Hepatocyte (in vitro differentiated cells): ENCODE data around the gene CKAP2L. TPM values are rescaled to one million over a fixed set of nuclear protein-coding genes. Genes with fewer than 3 reads are reported as not detected.
"Not testable (repeated sequence)": the region's sequence is repeated elsewhere in the genome, so short reads cannot be mapped to it uniquely, and the experiment has no call there.

ENCODE experiments used
- DNase-seq: peaks from one replicate; pipeline ENCODE4 v3.0.0-alpha.2; 2016; ENCODE audit warnings: low spot score
- H2AFZ ChIP-seq: fragments of 200-600 bp; sonication (generic); 2 replicates; pipeline ENCODE4 v1.6.0; 2016; ENCODE audit warnings: antibody characterized with exemption, mild to moderate bottlenecking
- H3K27ac ChIP-seq: fragments of 200-600 bp; sonication (generic); 2 replicates; pipeline ENCODE4 v1.5.1; 2016; ENCODE audit warnings: mild to moderate bottlenecking
- H3K27me3 ChIP-seq: fragments of 200-600 bp; sonication (generic); 2 replicates; pipeline ENCODE4 v1.6.1; 2016
- H3K36me3 ChIP-seq: fragments of 200-600 bp; sonication (generic); replicated peaks from 2 replicates; pipeline ENCODE4 v1.5.1; 2016; ENCODE audit warnings: low read depth; ENCODE audit not compliant: insufficient read depth
- H3K4me1 ChIP-seq: fragments of 200-600 bp; sonication (generic); 2 replicates; pipeline ENCODE4 v1.5.1; 2016; ENCODE audit warnings: mild to moderate bottlenecking, moderate library complexity; ENCODE audit not compliant: insufficient read depth
- H3K4me2 ChIP-seq: fragments of 200-600 bp; sonication (generic); 2 replicates; pipeline ENCODE4 v1.6.0; 2016
- H3K4me3 ChIP-seq: fragments of 200-600 bp; sonication (generic); 2 replicates; pipeline ENCODE4 v1.5.1; 2016; ENCODE audit warnings: mild to moderate bottlenecking
- H3K79me2 ChIP-seq: fragments of 200-600 bp; sonication (generic); 2 replicates; pipeline ENCODE4 v1.6.0; 2017; ENCODE audit warnings: mild to moderate bottlenecking
- H3K9me2 ChIP-seq: fragments of 200-600 bp; sonication (generic); replicated peaks from 2 replicates; pipeline ENCODE4 v1.6.0; 2017; ENCODE audit warnings: mild to moderate bottlenecking; ENCODE audit not compliant: insufficient read depth
- H3K9me3 ChIP-seq: fragments of 200-600 bp; sonication (generic); 2 replicates; pipeline ENCODE4 v1.5.1; 2016; ENCODE audit warnings: low read depth, mild to moderate bottlenecking
- H4K20me1 ChIP-seq: fragments of 200-600 bp; sonication (generic); 2 replicates; pipeline ENCODE4 v1.6.0; 2016; ENCODE audit warnings: mild to moderate bottlenecking; ENCODE audit not compliant: insufficient read depth, poor library complexity, severe bottlenecking
- EZH2 ChIP-seq: fragments of 200-600 bp; sonication (generic); IDR thresholded peaks from 2 replicates; pipeline ENCODE4 v1.6.1; 2016; ENCODE audit warnings: antibody characterized with exemption, mild to moderate bottlenecking, borderline replicate concordance
- EZH2phosphoT487 ChIP-seq: fragments of 200-600 bp; sonication (generic); IDR thresholded peaks from one replicate; pipeline ENCODE4 v1.6.1; 2018; ENCODE audit warnings: antibody characterized with exemption, mild to moderate bottlenecking, low read depth, moderate library complexity; ENCODE audit not compliant: unreplicated experiment, severe bottlenecking
- whole genome bisulfite sequencing: methylation state at CpG from one replicate; pipeline ENCODE4 v1.1.6; 2016; ENCODE audit warnings: low lambda C conversion rate; ENCODE audit errors: missing lambda C conversion rate; 5-methylcytosine and 5-hydroxymethylcytosine counted together
- polyA plus RNA-seq: library from polyadenylated mRNA; unstranded; fragments of >200 nt; fragmentation: Nextera tagmentation; extraction: Ambion mirVana; gene quantifications from 2 replicates; pipeline ENCODE4 v1.2.1, GENCODE V29; 2016
- total RNA-seq: library from RNA; depleted of rRNA; stranded (reverse); fragments of >200 nt; gene quantifications from 2 replicates; pipeline ENCODE4 v1.2.3, GENCODE V29; 2014
- TF ChIP-seq, protein P1 (sequence below): fragments of 200-600 bp; sonication (generic); IDR thresholded peaks from 2 replicates; pipeline ENCODE4 v1.5.1; 2016; ENCODE audit warnings: antibody characterized with exemption, mild to moderate bottlenecking; ENCODE audit not compliant: poor library complexity

The CKAP2L gene
- total and polyA plus RNA-seq, 2 experiments from 2014 or later: 7.2 to 8.1 TPM

DNA sequence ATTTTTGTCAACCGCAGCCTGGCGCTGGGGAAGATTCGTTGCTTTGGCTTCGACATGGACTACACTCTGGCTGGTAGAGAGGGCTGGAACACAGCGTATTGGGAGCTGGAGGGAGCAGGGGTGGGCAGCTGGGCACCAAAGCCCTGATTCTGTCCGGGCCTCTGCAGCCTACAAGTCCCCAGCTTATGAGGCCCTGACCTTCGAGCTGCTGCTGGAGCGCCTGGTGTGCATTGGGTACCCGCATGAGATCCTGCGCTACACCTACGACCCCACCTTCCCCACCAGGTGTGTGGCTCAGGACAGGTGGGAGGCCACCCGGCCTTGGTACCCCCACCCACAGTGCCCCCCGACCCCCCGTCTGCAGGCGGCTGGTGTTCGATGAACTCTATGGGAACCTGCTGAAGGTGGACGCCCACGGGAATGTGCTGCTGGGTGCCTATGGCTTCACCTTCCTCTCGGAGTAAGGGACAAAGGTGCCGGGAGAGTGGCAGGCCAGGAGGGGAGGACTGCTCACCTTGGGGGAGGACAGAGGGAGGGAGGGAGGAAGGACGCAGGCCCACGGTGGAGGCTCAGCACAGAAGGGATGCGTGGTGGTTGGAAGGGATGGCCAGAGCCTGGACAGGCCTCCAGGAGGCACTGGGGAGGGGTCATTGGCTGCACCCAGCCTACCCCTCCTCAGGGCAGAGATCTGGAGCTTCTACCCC is 42.4 kb downstream of the CKAP2L start:
- no peak for TF ChIP-seq EZH2phosphoT487
- TF ChIP-seq, protein P1, sequence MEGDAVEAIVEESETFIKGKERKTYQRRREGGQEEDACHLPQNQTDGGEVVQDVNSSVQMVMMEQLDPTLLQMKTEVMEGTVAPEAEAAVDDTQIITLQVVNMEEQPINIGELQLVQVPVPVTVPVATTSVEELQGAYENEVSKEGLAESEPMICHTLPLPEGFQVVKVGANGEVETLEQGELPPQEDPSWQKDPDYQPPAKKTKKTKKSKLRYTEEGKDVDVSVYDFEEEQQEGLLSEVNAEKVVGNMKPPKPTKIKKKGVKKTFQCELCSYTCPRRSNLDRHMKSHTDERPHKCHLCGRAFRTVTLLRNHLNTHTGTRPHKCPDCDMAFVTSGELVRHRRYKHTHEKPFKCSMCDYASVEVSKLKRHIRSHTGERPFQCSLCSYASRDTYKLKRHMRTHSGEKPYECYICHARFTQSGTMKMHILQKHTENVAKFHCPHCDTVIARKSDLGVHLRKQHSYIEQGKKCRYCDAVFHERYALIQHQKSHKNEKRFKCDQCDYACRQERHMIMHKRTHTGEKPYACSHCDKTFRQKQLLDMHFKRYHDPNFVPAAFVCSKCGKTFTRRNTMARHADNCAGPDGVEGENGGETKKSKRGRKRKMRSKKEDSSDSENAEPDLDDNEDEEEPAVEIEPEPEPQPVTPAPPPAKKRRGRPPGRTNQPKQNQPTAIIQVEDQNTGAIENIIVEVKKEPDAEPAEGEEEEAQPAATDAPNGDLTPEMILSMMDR: no peak
- TF ChIP-seq EZH2: no peak
- DNase-seq: no peak
- no peaks in the 10 kb centered on the region for H4K20me1 ChIP-seq
- no peak overlapping the region for H2AFZ ChIP-seq
- no peaks in the 10 kb centered on the region for H3K4me1 ChIP-seq
- no peaks in the 10 kb centered on the region for H3K9me2 ChIP-seq
- H3K4me3 ChIP-seq: no peak overlapping the region
- no peak overlapping the region for H3K4me2 ChIP-seq
- no peak overlapping the region for H3K27ac ChIP-seq
- no peaks in the 10 kb centered on the region for H3K36me3 ChIP-seq
- no peaks in the 10 kb centered on the region for H3K9me3 ChIP-seq
- H3K79me2 ChIP-seq: no peaks in the 10 kb centered on the region
- H3K27me3 ChIP-seq: no peaks in the 10 kb centered on the region
- WGBS: 92% methylated on average over 20 of the region's 23 CpGs

DNA sequence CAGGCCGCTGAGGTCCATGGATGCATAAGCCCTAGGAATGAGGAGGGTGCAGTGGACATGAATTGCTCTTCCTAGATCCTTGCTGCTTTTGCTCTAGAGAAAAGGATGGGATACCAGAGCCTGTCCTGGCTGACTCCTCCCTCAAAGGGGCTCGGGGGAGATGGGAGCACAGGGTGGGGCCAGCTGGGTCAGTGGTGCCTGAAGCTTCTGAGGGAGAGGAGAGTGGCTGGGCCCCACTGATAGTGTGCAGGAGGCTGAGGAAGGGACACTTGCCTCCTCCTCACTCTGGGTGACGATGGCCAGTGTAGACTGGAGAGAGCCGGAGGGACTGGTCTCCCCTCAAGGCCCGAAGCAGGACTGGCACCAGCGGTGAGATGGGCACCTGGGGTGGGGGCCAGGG is 43.6 kb downstream of the CKAP2L start, which contains the start of gene NT5DC4:
TSS of gene NT5DC4 (plus strand) at position 236 of the 400 bp plus-strand sequence. CDS start at position 296, 60 bp downstream.
- H4K20me1 ChIP-seq: no peaks in the 10 kb centered on the region
- TF ChIP-seq EZH2phosphoT487 (no peak), EZH2 (no peak)
- TF ChIP-seq, protein P1: no peak
- no peak within 1 kb of the TSS for H3K27ac ChIP-seq
- no peaks in the 10 kb centered on the region for H3K27me3 ChIP-seq
- no peaks in the 10 kb centered on the region for H3K9me3 ChIP-seq
- no peaks in the 10 kb centered on the region for H3K9me2 ChIP-seq
- no peak within 1 kb of the TSS for H3K4me3 ChIP-seq
- H3K4me2 ChIP-seq: no peak within 1 kb of the TSS
- no peak within 1 kb of the TSS for H2AFZ ChIP-seq
- no peaks in the 10 kb centered on the region for H3K79me2 ChIP-seq
- 82% methylated on average over 6 of the region's 6 CpGs for WGBS
- no peaks in the 10 kb centered on the region for H3K36me3 ChIP-seq
- H3K4me1 ChIP-seq: no peaks in the 10 kb centered on the region
- DNase-seq: no peak

DNA sequence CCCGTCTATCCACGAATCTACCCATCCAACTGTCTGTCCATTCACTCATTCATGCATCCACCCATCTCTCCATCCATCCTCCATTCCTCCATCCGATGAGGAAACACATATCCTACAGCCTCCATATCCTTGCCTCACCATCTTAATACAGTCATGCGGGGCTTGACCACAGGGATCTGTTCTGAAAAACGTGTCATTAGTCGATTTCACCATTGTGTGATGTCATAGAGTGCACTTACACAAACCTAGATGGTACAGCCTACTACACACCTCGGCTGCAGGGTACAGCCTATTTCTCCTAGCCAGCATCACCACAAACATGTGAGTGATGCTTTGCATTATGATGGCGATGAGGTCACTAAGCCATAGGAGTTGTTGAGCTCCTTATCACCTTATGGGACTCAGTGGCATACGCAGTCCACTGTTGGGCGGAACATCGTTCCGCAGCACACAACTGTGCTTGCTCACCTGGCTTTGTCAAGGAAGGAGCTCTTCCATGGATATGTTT is 45.5 kb downstream of the CKAP2L start:
- no peaks in the 10 kb centered on the region for H3K9me3 ChIP-seq
- no peak overlapping the region for H2AFZ ChIP-seq
- H3K9me2 ChIP-seq: no peaks in the 10 kb centered on the region
- H4K20me1 ChIP-seq: no peaks in the 10 kb centered on the region
- H3K36me3 ChIP-seq: no peaks in the 10 kb centered on the region
- TF ChIP-seq, protein P1: no peak
- TF ChIP-seq EZH2phosphoT487 (no peak), EZH2 (no peak)
- H3K4me2 ChIP-seq: no peak overlapping the region
- no peaks in the 10 kb centered on the region for H3K79me2 ChIP-seq
- DNase-seq: no peak
- WGBS: 80% methylated on average over 12 of the region's 12 CpGs
- no peak overlapping the region for H3K4me3 ChIP-seq
- H3K4me1 ChIP-seq: no peaks in the 10 kb centered on the region
- H3K27ac ChIP-seq: no peak overlapping the region
- H3K27me3 ChIP-seq: no peaks in the 10 kb centered on the region

DNA sequence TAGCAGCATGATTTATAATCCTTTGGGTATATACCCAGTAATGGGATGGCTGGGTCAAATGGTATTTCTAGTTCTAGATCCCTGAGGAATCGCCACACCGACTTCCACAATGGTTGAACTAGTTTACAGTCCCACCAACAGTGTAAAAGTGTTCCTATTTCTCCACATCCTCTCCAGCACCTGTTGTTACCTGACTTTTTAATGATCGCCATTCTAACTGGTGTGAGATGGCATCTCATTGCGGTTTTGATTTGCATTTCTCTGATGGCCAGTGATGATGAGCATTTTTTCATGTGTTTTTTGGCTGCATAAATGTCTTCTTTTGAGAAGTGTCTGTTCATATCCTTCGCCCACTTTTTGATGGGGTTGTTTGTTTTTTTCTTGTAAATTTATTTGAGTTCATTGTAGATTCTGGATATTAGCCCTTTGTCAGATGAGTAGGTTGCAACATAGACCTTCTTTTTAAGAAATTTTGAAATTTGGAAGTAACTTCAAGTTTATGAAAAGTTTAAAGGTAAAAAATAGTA is 47.5 kb downstream of the CKAP2L start:
- not testable (repeated sequence) for H3K9me3 ChIP-seq

DNA sequence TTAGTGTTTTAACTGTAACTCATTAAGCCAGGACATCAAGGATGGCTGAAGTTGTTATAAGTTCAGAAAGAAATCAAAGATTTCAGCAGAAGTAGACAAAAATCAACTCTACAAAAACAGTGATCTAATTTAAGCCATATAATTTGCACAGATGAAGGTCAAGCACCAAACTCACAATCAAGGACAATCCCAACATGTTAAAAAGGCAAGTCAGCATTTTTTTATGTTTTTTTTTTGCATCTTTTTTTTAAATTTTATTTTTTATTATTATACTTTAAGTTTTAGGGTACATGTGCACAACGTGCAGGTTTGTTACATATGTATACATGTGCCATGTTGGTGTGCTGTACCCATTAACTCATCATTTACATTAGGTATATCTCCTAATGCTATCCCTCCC is 48.3 kb downstream of the CKAP2L start:
- not testable (repeated sequence) for H3K4me2 ChIP-seq, H3K36me3 ChIP-seq, H3K4me3 ChIP-seq, H3K4me1 ChIP-seq, H4K20me1 ChIP-seq, H3K27ac ChIP-seq, H3K9me2 ChIP-seq, H2AFZ ChIP-seq, H3K9me3 ChIP-seq, DNase-seq, H3K27me3 ChIP-seq, H3K79me2 ChIP-seq
- 33% methylated on average over 1 of the region's 1 CpG for WGBS

More for the DNA sequence above, 47.5 kb downstream of the CKAP2L start:
- H3K27ac ChIP-seq, H3K4me3 ChIP-seq, H3K9me2 ChIP-seq, H3K79me2 ChIP-seq, DNase-seq, H3K27me3 ChIP-seq, H3K36me3 ChIP-seq, H3K4me1 ChIP-seq, H3K4me2 ChIP-seq, H2AFZ ChIP-seq, H4K20me1 ChIP-seq: not testable (repeated sequence)
- 70% methylated on average over 2 of the region's 5 CpGs for WGBS
